Lower leg skin (tissue), 3 donors: ENCODE data around the gene CCSER1.

ENCODE experiments used
- POLR2A ChIP-seq, 2 donors: fragments of 450-650 bp; IDR thresholded peaks; one replicate each; pipeline ENCODE4 v1.6.1; 2016 to 2017; ENCODE audit warnings: antibody characterized with exemption in 2 of 2, mild to moderate bottlenecking in 1 of 2, moderate library complexity in 1 of 2
- TF ChIP-seq, protein P1 (sequence below), 3 donors: fragments of 450-650 bp; IDR thresholded peaks; one replicate each; pipeline ENCODE4 v1.5.1; 2016; ENCODE audit warnings: antibody characterized with exemption in 3 of 3, mild to moderate bottlenecking in 3 of 3, moderate library complexity in 2 of 3

DNA sequence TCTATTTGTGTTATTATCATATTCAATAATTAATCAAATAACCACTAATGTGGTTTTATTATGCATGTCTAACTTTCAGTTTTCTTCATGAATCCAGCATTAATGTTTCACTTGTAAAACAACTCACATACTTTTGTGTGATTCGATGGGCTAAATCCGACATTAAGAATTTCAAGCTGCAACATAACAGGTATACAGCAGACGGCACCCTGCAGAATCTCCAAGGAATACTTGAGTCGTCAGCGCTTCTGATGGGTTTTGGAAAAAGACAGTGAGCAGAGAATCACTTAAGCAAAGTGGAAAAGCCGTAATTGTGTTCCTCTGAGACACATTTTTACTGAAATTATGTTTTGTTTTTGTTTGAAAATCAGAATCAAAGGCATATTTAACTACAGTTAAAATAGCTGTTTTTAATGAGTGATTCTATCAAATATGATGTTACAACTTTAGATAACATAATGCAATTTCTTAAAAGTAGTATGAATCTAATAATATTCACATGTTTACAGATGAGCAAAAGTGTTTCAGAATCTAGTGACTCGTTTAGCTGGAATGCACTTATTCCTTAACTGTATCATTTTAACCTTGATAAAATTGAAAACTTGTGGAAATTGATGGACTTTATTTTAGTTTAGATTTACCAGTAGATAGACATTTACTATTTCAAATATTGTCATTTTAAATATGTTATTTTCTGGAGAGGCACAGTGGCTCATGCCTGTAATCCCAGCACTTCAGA lies 514.8 kb downstream of the CCSER1 start:
- TF ChIP-seq, protein P1, sequence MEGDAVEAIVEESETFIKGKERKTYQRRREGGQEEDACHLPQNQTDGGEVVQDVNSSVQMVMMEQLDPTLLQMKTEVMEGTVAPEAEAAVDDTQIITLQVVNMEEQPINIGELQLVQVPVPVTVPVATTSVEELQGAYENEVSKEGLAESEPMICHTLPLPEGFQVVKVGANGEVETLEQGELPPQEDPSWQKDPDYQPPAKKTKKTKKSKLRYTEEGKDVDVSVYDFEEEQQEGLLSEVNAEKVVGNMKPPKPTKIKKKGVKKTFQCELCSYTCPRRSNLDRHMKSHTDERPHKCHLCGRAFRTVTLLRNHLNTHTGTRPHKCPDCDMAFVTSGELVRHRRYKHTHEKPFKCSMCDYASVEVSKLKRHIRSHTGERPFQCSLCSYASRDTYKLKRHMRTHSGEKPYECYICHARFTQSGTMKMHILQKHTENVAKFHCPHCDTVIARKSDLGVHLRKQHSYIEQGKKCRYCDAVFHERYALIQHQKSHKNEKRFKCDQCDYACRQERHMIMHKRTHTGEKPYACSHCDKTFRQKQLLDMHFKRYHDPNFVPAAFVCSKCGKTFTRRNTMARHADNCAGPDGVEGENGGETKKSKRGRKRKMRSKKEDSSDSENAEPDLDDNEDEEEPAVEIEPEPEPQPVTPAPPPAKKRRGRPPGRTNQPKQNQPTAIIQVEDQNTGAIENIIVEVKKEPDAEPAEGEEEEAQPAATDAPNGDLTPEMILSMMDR (IDR thresholded peaks at IDR 0.05): no peak
- TF ChIP-seq POLR2A (IDR thresholded peaks at IDR 0.05): no peak
